ENCODE data around the gene ELAC1.

Gene ELAC1

GRCh38 chr18:50949185-50949584 lies 18.7 kb upstream of the ELAC1 start:
- no peak for DNase-seq (ENCODE audit: low read depth in 1 of 2, low spot score in 1 of 2)
- H3K27ac ChIP-seq (replicated peaks) = no peak overlapping the region
- H3K27me3 ChIP-seq (ENCODE audit: insufficient read depth, poor library complexity, severe bottlenecking) = no peaks in the 10 kb centered on the region
- H3K4me3 ChIP-seq (replicated peaks; ENCODE audit: insufficient read depth, low read length) = no peak overlapping the region
- TF ChIP-seq GABPA (IDR thresholded peaks at IDR 0.05; ENCODE audit: low read depth) (no peak), REST (IDR thresholded peaks at IDR 0.05; ENCODE audit: insufficient replicate concordance, low read depth) (no peak), SPI1 (IDR thresholded peaks at IDR 0.05; ENCODE audit: borderline replicate concordance, low read depth) (no peak), POLR2AphosphoS5 (IDR thresholded peaks at IDR 0.05; ENCODE audit: low read depth) (no peak)
- TF ChIP-seq, protein P1, sequence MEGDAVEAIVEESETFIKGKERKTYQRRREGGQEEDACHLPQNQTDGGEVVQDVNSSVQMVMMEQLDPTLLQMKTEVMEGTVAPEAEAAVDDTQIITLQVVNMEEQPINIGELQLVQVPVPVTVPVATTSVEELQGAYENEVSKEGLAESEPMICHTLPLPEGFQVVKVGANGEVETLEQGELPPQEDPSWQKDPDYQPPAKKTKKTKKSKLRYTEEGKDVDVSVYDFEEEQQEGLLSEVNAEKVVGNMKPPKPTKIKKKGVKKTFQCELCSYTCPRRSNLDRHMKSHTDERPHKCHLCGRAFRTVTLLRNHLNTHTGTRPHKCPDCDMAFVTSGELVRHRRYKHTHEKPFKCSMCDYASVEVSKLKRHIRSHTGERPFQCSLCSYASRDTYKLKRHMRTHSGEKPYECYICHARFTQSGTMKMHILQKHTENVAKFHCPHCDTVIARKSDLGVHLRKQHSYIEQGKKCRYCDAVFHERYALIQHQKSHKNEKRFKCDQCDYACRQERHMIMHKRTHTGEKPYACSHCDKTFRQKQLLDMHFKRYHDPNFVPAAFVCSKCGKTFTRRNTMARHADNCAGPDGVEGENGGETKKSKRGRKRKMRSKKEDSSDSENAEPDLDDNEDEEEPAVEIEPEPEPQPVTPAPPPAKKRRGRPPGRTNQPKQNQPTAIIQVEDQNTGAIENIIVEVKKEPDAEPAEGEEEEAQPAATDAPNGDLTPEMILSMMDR (IDR thresholded peaks at IDR 0.05; ENCODE audit: insufficient read depth, low read length) = no peak

GRCh38 chr18:50950626-50951025 lies 17.2 kb upstream of the ELAC1 start:
- Histone ChIP-seq H3K27me3 (ENCODE audit: insufficient read depth, poor library complexity, severe bottlenecking) (no peaks in the 10 kb centered on the region), H3K4me3 (replicated peaks; ENCODE audit: insufficient read depth, low read length) (no peak overlapping the region), H3K27ac (replicated peaks) (no peak overlapping the region)
- no peak for DNase-seq (ENCODE audit: low read depth in 1 of 2, low spot score in 1 of 2)
- TF ChIP-seq POLR2AphosphoS5 (IDR thresholded peaks at IDR 0.05; ENCODE audit: low read depth) (0 out of 2 replicates have a peak, but pooled peaks have one; percentile 24), GABPA (IDR thresholded peaks at IDR 0.05; ENCODE audit: low read depth) (no peak)

DNA sequence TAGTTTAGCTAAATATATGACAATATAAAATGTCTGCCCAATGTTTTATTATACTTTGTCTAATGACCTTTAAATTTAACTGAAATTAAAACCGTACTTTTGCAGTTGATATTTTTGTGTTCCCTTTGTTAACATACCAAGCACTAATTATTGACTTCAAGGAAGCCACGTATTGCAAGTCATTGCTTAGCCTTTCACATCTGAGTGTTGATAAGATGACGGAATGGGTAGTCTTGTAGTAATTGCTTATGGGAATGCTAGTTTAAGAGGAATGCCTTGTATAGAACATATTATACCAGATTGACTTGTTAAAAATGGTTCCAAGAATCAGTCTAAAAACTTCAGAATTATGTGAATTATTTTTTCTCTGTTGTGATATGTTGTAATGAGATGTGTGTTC lies 14.0 kb upstream of the ELAC1 start:
- Histone ChIP-seq H3K4me3 (replicated peaks; ENCODE audit: insufficient read depth, low read length) (no peak overlapping the region), H3K27ac (replicated peaks) (no peak overlapping the region), H3K27me3 (ENCODE audit: insufficient read depth, poor library complexity, severe bottlenecking) (no peaks in the 10 kb centered on the region)
- DNase-seq (ENCODE audit: low read depth in 1 of 2, low spot score in 1 of 2) = no peak
- TF ChIP-seq GABPA (IDR thresholded peaks at IDR 0.05; ENCODE audit: low read depth) (no peak), POLR2AphosphoS5 (IDR thresholded peaks at IDR 0.05; ENCODE audit: low read depth) (no peak), SPI1 (IDR thresholded peaks at IDR 0.05; ENCODE audit: borderline replicate concordance, low read depth) (no peak)
- TF ChIP-seq, protein P1 (IDR thresholded peaks at IDR 0.05; ENCODE audit: insufficient read depth, low read length) = no peak

DNA sequence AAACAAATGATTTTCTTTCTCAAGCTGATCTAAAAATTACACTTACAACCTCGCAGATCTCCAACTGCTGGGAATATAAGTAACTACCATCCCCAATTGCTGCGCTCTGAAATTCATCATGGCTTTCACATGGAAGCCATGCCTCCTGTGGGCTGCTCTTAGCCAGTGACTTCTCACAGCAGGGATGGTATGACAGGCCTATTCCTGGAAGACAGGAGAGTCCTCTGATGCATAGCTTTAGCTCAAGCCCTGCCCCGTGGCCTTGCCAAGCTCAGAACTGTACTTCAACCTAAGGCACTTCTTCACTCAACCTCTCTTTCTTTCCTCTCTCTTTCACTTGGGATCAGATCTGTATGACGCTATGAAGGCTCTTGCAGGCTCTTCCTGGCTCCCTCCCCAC lies 12.6 kb upstream of the ELAC1 start:
- TF ChIP-seq SPI1 (IDR thresholded peaks at IDR 0.05; ENCODE audit: borderline replicate concordance, low read depth) (no peak), POLR2AphosphoS5 (IDR thresholded peaks at IDR 0.05; ENCODE audit: low read depth) (no peak)
- DNase-seq (ENCODE audit: low read depth in 1 of 2, low spot score in 1 of 2) = no peak
- Histone ChIP-seq H3K27ac (replicated peaks) (no peak overlapping the region), H3K4me3 (replicated peaks; ENCODE audit: insufficient read depth, low read length) (no peak overlapping the region), H3K27me3 (ENCODE audit: insufficient read depth, poor library complexity, severe bottlenecking) (no peaks in the 10 kb centered on the region)

GRCh38 chr18:50956116-50956515 lies 11.7 kb upstream of the ELAC1 start:
- no peak for DNase-seq (ENCODE audit: low read depth in 1 of 2, low spot score in 1 of 2)
- TF ChIP-seq GABPA (IDR thresholded peaks at IDR 0.05; ENCODE audit: low read depth) (no peak), REST (IDR thresholded peaks at IDR 0.05; ENCODE audit: insufficient replicate concordance, low read depth) (no peak), POLR2AphosphoS5 (IDR thresholded peaks at IDR 0.05; ENCODE audit: low read depth) (no peak), SPI1 (IDR thresholded peaks at IDR 0.05; ENCODE audit: borderline replicate concordance, low read depth) (no peak)
- TF ChIP-seq, protein P1 (IDR thresholded peaks at IDR 0.05; ENCODE audit: insufficient read depth, low read length) = no peak
- no peak overlapping the region for H3K4me3 ChIP-seq (replicated peaks; ENCODE audit: insufficient read depth, low read length)
- H3K27me3 ChIP-seq (ENCODE audit: insufficient read depth, poor library complexity, severe bottlenecking) = no peaks in the 10 kb centered on the region
- H3K27ac ChIP-seq (replicated peaks) = no peak overlapping the region

Data from HL-60 (cell line).